Fibroblast of villous mesenchyme (primary cell): ENCODE data around the gene WBP1L. TPM values are rescaled to one million over a fixed set of nuclear protein-coding genes. Genes with fewer than 3 reads are reported as not detected.

ENCODE experiments used
- DNase-seq: peaks from one replicate; pipeline ENCODE4 v3.0.0-alpha.2; 2010; ENCODE audit warnings: low read depth
- H3K4me3 ChIP-seq: 2 replicates; pipeline ENCODE4 v1.5.1; 2011; ENCODE audit warnings: low read depth, mild to moderate bottlenecking, low read length
- CTCF ChIP-seq: IDR thresholded peaks from 2 replicates; pipeline ENCODE4 v1.5.1; 2012; ENCODE audit warnings: low read depth, mild to moderate bottlenecking, low read length; ENCODE audit not compliant: insufficient read depth
- total RNA-seq: library from RNA; depleted of rRNA; stranded (reverse); fragments of >200 nt; gene quantifications from 2 replicates; pipeline ENCODE4 v1.2.3, GENCODE V29; 2012

Gene WBP1L
- total RNA-seq, 1 donor, result 40.6 TPM

GRCh38 chr10:102704915-102705314 lies 38.8 kb upstream of the WBP1L start:
- TF ChIP-seq CTCF, result no peak
- H3K4me3 ChIP-seq, result no peak overlapping the region
- DNase-seq, result no peak

GRCh38 chr10:102705531-102705930 lies 38.2 kb upstream of the WBP1L start:
- TF ChIP-seq CTCF, result no peak
- no peak for DNase-seq
- no peak overlapping the region for H3K4me3 ChIP-seq

- peak; percentile 6 for TF ChIP-seq CTCF
- DNase-seq, result peak; percentile 89
- H3K4me3 ChIP-seq, result peak overlapping the region; percentile 14
These were observed 33.1 kb upstream of the WBP1L start for GRCh38 chr10:102710609-102711008.

GRCh38 chr10:102712089-102712488 lies 31.7 kb upstream of the WBP1L start:
- peak overlapping the region; percentile 94 for H3K4me3 ChIP-seq
- no peak for DNase-seq
- no peak for TF ChIP-seq CTCF

GRCh38 chr10:102712843-102713538 lies 30.8 kb upstream of the WBP1L start:
- H3K4me3 ChIP-seq, result peak overlapping the region; percentile 94
- no peak for DNase-seq
- no peak for TF ChIP-seq CTCF

- no peak for DNase-seq
- TF ChIP-seq CTCF, result no peak
- peak overlapping the region; percentile 94 for H3K4me3 ChIP-seq
These were observed 30.3 kb upstream of the WBP1L start for GRCh38 chr10:102713539-102713813.
